Activated T-helper 17 cell treated with anti-CD3 and anti-CD28 coated beads, Interleukin-2, amount 50 U/mL, for 72 hours (primary cell): ENCODE results near the gene FARP2. TPM values are rescaled to one million over a fixed set of nuclear protein-coding genes. Genes with fewer than 3 reads are reported as not detected.
"Not testable (repeated sequence)": the region's sequence is repeated elsewhere in the genome, so short reads cannot be mapped to it uniquely, and the experiment has no call there.

Source experiments
- ATAC-seq: fragments of 150-1000 bp; cut with Tn5 transposase; replicated peaks from 2 replicates; pipeline ENCODE4 v1.10.0; 2021; ENCODE audit warnings: mild to moderate bottlenecking, moderate library complexity
- H3K27ac Mint-ChIP-seq: one replicate; pipeline ENCODE4 v1.8.0; 2022; ENCODE audit warnings: mixed read lengths
- H3K27me3 Mint-ChIP-seq: one replicate; pipeline ENCODE4 v1.8.0; 2022; ENCODE audit warnings: mixed read lengths
- H3K36me3 Mint-ChIP-seq: one replicate; pipeline ENCODE4 v1.8.0; 2022; ENCODE audit warnings: low read depth, mild to moderate bottlenecking, mixed read lengths
- H3K4me1 Mint-ChIP-seq: one replicate; pipeline ENCODE4 v1.8.0; 2022; ENCODE audit warnings: mixed read lengths
- H3K4me3 Mint-ChIP-seq: one replicate; pipeline ENCODE4 v1.8.0; 2022; ENCODE audit warnings: mild to moderate bottlenecking, mixed read lengths
- H3K9me3 Mint-ChIP-seq: one replicate; pipeline ENCODE4 v1.8.0; 2022; ENCODE audit warnings: mixed read lengths
- total RNA-seq, 2 donors: library from RNA; stranded (reverse); gene quantifications; one replicate each; pipeline ENCODE4 v1.2.3, GENCODE V29; 2022

Gene FARP2
- total RNA-seq, 2 donors from 2014 or later: 26.1 to 33.1 TPM

DNA sequence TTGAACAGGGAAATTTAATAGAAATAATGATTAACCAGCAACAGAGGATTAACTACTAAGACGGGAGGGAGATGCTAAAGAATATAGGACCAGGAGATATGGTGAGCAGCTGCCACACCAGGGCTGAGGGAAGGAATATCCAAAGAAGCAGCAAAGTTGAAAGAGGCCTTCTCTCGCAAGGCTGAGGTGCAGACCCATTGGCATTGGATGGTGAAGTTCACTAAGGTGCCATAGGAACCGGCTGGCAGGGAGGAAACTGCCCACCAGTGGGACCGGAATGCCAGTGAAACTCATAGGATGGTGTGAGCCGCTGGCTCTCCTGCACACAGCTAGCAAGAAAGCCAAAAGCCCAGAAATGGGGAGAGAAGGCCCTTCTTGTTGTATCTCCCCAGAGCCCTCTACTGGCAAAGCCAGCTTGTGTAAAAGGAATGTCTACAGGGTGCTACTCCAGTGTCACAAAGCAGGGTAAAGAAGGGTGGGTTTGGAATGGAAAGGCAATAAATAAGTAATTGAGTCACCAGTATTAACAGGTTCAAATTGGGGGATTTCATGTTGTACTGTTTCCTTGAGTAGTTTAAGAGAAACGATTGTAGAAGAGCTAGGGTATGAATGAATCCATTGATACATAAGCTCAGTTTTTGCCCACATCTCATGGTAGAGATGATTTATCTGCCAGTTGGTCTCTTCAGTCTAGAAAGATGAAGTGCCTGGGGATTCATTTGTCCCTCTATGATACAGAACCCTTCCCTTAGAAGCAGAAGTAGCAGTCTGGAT lies 36.0 kb downstream of the FARP2 start:
- H3K27me3 Mint-ChIP-seq: no peaks in the 10 kb centered on the region
- H3K4me3 Mint-ChIP-seq: no peak overlapping the region
- ATAC-seq: no peak
- H3K9me3 Mint-ChIP-seq: no peaks in the 10 kb centered on the region
- peaks cover 16% of the 10 kb centered on the region for H3K4me1 Mint-ChIP-seq
- H3K36me3 Mint-ChIP-seq: peaks cover 17% of the 10 kb centered on the region
- H3K27ac Mint-ChIP-seq: no peak overlapping the region

DNA sequence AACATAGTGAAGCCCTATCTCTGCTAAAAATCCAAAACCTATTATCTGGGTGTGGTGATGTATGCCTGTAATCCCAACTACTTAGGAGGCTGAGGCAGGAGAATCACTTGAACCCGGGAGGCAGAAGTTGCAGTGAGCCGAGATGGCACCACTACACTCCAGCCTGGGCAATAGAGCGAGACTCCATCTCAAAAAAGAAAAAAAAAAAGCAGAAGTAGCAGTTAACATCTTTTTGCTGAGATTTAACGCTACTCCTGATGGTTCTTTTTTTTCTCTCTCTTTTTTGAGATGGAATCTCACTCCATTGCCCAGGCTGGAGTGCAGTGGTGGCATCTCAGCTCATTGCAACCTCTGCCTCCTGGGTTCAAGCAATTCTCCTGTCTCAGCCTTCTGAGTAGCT lies 36.7 kb downstream of the FARP2 start:
- H3K9me3 Mint-ChIP-seq, H3K27me3 Mint-ChIP-seq, H3K27ac Mint-ChIP-seq, H3K4me3 Mint-ChIP-seq, ATAC-seq: not testable (repeated sequence)
- Mint-ChIP-seq H3K36me3 (peaks cover 17% of the 10 kb centered on the region), H3K4me1 (peaks cover 16% of the 10 kb centered on the region)

DNA sequence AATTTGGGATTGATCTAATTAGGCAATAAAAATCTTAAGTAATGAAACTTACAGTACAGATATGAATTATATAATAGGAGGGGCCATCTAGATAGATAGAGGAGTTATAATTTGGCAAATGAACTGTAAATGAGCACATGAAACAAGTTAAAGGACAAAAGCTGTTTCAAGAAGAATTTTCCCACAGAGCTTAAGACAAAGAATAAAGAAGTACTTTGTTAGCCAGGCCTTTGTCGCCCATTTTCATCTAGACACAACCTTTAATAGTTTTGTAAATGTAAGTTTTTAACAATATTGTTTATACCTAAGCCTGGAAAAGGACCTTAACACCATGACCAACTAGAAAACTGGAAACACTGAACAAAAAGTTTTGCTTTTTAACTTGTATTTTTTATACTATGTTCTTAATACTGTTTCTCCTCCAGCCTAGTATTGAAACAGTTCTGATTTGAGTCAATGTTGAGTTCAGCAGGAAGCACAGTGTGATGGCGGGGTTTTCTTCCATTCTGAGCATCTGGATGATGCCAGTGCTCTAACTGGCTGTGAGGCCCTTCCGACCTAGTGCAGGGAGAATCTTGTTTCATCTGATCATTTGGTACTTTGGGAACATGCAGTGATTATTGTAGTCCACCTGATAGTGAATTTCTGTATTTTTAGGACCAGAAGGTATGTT lies 37.6 kb downstream of the FARP2 start:
- H3K36me3 Mint-ChIP-seq: peaks cover 17% of the 10 kb centered on the region
- H3K9me3 Mint-ChIP-seq: no peaks in the 10 kb centered on the region
- no peaks in the 10 kb centered on the region for H3K27me3 Mint-ChIP-seq
- H3K4me3 Mint-ChIP-seq: no peak overlapping the region
- peaks cover 16% of the 10 kb centered on the region for H3K4me1 Mint-ChIP-seq
- ATAC-seq: peak; percentile 69
- no peak overlapping the region for H3K27ac Mint-ChIP-seq

DNA sequence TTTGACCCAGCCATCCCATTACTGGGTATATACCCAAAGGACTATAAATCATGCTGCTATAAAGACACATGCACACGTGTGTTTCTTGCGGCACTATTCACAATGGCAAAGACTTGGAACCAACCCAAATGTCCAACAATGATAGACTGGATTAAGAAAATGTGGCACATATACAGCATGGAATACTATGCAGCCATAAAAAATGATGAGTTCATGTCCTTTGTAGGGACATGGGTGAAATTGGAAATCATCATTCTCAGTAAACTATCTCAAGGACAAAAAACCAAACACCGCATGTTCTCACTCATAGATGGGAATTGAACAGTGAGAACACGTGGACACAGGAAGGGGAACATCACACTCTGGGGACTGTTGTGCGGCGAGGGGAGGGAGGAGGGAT lies 40.7 kb downstream of the FARP2 start:
- H3K27me3 Mint-ChIP-seq, H3K27ac Mint-ChIP-seq, ATAC-seq, H3K4me3 Mint-ChIP-seq, H3K4me1 Mint-ChIP-seq, H3K9me3 Mint-ChIP-seq: not testable (repeated sequence)
- peaks cover 17% of the 10 kb centered on the region for H3K36me3 Mint-ChIP-seq

DNA sequence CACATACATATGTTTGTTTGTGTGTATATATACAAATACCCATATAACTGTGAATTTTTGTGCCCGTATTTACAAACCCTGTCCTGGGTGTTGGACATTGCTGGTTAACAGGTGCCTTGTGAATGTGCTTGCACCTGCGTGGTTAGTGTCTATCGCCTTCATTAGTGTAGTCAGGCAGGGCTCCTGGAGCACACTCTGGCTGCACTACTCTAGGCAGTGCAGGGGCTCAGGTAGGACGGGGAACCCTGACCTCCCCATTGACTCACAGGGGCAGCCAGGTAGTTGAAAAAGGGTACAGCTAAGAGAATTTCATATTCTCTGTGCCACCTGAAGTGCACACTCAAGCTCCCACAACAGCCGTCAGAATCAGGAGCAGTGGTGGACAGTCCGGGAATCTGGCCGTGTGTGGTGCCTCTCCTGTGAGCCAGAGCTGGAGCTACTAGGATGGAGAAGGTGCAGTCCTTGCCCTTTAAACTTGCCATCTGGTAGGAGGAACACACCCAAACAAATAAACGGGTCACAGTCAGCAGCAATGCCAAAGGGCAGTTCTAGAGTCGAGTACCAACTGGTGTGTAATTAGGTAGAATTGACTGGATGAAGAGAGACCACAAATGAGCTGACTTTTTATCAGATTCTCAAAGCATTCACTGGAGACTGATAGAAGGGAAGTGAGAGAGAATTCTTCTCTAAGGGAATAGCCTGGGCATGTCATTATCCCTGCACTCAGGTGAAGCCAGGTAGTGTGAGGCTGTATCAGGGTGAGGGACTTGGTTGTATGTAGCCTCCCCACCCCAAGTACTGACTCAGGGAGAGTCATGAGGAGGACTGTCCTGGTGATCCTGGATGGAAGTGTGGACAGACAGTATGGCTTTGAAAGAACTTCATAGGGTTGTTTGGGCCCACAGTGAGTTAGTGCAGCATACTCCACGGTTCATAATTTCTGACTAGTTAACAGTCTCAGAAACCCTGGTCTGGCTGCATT lies 44.1 kb downstream of the FARP2 start:
- H3K9me3 Mint-ChIP-seq: no peaks in the 10 kb centered on the region
- no peaks in the 10 kb centered on the region for H3K4me1 Mint-ChIP-seq
- H3K27ac Mint-ChIP-seq: no peak overlapping the region
- no peak overlapping the region for H3K4me3 Mint-ChIP-seq
- H3K36me3 Mint-ChIP-seq: peaks cover 7% of the 10 kb centered on the region
- H3K27me3 Mint-ChIP-seq: no peaks in the 10 kb centered on the region
- no peak for ATAC-seq

DNA sequence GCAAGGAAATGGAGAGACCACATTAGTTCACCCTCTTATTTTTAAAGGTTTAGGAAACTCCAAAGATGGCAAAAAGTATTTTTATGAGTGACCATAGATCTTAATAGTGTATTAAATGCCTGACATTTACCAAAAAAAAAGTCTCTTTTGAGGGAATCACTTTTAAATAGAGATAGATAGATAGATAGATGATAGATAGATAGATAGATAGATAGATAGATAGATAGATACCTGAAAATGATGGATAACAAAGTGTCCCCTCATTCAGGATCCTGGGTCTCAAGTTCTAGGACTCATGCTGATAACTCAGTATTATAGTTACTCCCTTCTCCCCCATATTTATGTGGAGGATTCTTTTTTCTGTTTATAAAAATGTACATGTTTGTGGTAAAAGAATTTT lies 52.8 kb downstream of the FARP2 start:
- no peaks in the 10 kb centered on the region for H3K4me1 Mint-ChIP-seq
- no peak for ATAC-seq
- H3K27me3 Mint-ChIP-seq: no peaks in the 10 kb centered on the region
- H3K4me3 Mint-ChIP-seq: no peak overlapping the region
- H3K9me3 Mint-ChIP-seq: no peaks in the 10 kb centered on the region
- no peak overlapping the region for H3K27ac Mint-ChIP-seq
- peaks cover 50% of the 10 kb centered on the region for H3K36me3 Mint-ChIP-seq

DNA sequence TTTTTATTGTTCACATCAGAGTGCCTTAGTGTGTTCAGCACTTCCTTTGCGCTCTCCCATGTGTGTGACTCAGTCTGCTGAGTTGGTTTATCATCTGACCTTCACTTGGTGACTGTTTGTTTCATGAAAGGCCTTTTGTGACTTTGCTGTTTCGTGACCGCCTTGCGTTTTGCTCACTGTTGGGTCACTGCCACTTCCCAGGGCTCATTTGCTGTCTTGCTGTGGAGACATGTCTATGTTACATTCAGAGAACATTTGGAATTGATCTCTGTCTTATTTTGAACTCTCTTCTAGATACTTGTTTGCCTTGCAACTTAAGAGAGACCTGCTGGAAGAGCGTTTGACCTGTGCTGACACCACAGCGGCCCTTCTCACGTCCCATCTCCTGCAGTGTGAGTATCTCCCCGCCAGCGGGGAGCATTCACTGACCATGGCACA lies 54.7 kb downstream of the FARP2 start:
- Mint-ChIP-seq H3K4me1 (no peaks in the 10 kb centered on the region), H3K27ac (no peak overlapping the region), H3K36me3 (peaks cover 68% of the 10 kb centered on the region), H3K4me3 (no peak overlapping the region), H3K27me3 (no peaks in the 10 kb centered on the region), H3K9me3 (no peaks in the 10 kb centered on the region)
- no peak for ATAC-seq

DNA sequence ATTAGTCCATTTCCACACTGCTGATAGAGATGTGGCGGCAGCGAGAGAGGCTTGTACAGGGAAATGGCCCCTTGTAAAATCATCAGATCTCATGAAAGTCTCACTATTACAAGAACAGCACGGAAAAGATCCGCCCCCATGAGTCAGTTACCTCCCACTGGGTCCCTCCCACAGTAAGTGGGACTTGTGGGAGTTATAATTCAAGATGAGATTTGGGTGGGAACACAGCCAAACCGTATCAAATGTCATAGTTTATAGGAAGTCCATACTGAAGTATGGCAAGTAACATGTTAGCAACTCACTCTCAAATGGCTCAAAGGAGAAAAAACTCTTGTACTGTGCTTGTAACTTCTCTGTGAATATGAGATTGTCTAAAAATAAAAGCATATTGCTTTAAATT lies 56.1 kb downstream of the FARP2 start:
- H3K4me1 Mint-ChIP-seq: no peaks in the 10 kb centered on the region
- no peak overlapping the region for H3K4me3 Mint-ChIP-seq
- no peaks in the 10 kb centered on the region for H3K27me3 Mint-ChIP-seq
- ATAC-seq: no peak
- no peak overlapping the region for H3K27ac Mint-ChIP-seq
- no peaks in the 10 kb centered on the region for H3K9me3 Mint-ChIP-seq
- H3K36me3 Mint-ChIP-seq: peaks cover 77% of the 10 kb centered on the region

DNA sequence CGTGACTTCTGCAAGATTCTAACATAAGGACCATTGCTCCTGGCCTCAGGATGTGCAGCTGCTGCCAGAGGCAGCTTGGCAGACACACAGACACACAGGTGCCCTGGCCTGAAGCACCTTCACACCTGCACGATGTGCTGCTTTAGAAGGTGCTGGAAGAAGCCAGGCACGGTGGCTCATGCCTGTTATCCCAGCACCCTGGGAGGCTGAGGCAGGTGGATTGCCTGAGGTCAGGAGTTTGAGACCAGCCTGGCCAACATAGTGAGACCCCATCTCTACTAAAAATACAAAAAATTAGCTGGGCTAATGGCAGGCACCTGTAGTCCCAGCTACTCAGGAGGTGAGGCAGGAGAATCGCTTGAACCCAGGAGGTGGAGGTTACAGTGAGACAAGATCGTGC lies 57.4 kb downstream of the FARP2 start:
- H3K36me3 Mint-ChIP-seq: peaks cover 78% of the 10 kb centered on the region
- H3K4me3 Mint-ChIP-seq, ATAC-seq, H3K27ac Mint-ChIP-seq, H3K4me1 Mint-ChIP-seq, H3K9me3 Mint-ChIP-seq, H3K27me3 Mint-ChIP-seq: not testable (repeated sequence)

DNA sequence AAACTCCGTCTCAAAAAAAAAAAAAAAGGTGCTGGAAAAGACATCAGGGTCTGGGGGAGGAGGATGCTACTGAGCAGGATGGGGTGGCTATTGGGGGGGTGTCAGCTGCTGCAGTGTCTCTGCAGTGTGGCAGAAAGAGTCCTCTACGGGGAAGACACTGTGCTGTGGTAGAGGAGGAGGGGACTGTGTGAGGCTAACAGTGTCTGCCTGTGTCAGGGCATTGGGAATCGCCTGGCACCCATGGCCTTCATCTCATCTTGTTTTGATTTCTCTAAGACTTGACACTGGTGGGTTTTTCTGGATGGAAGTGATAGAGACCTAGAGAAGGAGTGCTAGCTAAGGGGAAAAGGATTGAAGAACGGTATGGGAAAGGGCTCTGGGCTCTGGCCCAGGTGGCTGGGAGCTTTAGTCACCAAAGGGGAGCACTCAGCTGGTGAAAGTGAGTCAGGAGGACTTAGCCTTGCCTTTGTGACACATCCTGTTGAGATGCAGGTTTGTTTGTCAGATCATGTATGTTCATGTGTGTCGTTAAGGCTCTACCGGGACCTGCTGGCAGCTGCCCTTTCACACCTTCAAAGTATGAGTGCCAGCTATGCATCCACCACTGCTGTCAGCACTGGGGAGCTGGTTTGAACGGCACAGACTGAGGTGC lies 58.0 kb downstream of the FARP2 start:
- Mint-ChIP-seq H3K27me3 (no peaks in the 10 kb centered on the region), H3K27ac (peak overlapping the region; percentile 9), H3K4me3 (no peak overlapping the region), H3K9me3 (no peaks in the 10 kb centered on the region), H3K4me1 (no peaks in the 10 kb centered on the region), H3K36me3 (peaks cover 83% of the 10 kb centered on the region)
- ATAC-seq: no peak

DNA sequence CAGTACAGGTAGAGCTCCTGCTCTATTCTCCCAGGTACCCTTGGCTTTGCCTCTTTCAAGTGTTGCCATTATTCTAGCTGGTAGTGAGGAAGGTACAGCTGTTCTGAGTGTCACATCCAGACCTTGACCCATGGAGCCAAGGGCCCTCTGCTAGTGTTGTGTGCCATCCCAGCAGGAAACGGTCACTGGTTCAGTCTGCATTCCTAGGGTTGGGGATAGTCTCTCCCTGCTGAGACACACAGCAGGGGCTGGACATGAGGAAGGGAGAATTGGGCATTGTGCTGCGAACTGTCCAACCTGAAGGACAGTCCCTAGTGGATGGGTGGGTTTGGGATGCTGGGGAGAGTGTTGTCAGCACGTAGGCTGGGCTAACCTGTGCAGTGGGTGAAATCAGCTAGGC lies 59.1 kb downstream of the FARP2 start:
- Mint-ChIP-seq H3K27me3 (no peaks in the 10 kb centered on the region), H3K4me3 (no peak overlapping the region), H3K36me3 (peaks cover 91% of the 10 kb centered on the region), H3K9me3 (no peaks in the 10 kb centered on the region), H3K27ac (no peak overlapping the region), H3K4me1 (no peaks in the 10 kb centered on the region)
- no peak for ATAC-seq

DNA sequence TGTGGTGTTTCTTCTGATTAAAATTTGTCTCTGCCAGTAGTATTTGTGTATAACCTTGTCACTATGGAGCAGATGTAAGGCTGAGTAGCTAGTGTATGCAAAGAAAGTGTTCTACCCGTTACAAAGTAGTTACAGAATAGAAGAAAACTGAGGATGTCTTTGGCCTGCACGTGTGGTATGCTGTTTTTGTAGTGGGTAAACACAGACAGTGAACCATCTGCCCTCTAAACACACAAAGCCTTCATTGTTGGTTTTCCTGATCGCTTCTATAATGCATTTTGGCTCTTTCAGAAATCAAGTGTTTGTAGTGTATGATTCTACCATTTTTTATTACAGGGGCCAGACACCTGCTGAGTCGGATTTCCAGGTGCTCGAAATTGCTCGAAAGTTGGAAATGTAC lies 61.5 kb downstream of the FARP2 start:
- H3K27ac Mint-ChIP-seq: no peak overlapping the region
- H3K27me3 Mint-ChIP-seq: no peaks in the 10 kb centered on the region
- no peak overlapping the region for H3K4me3 Mint-ChIP-seq
- ATAC-seq: no peak
- H3K9me3 Mint-ChIP-seq: peaks cover 4% of the 10 kb centered on the region
- no peaks in the 10 kb centered on the region for H3K4me1 Mint-ChIP-seq
- peaks cover 84% of the 10 kb centered on the region for H3K36me3 Mint-ChIP-seq

DNA sequence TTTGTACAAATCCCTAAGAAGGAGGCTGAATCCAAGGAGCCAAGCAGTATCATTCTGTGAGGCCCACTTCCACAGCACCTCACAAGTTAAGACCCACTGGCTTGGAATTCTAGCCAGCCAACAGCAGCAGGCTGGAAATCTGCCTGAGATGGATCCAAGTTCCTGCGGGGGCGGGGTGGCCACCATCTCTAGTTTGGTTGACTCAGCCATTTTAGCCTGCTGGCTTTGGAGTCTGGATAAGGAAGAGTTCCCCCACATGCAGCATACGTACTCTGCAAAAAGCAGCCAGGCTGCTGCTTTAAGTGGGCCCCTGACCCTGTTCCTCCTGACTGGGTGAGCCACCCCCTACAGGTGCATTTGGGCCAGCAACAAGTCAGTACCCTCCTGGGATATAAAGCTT lies 65.2 kb downstream of the FARP2 start:
- H3K9me3 Mint-ChIP-seq: peaks cover 16% of the 10 kb centered on the region
- ATAC-seq: no peak
- H3K27ac Mint-ChIP-seq: no peak overlapping the region
- H3K4me3 Mint-ChIP-seq: no peak overlapping the region
- peaks cover 53% of the 10 kb centered on the region for H3K36me3 Mint-ChIP-seq
- no peaks in the 10 kb centered on the region for H3K27me3 Mint-ChIP-seq
- no peaks in the 10 kb centered on the region for H3K4me1 Mint-ChIP-seq

DNA sequence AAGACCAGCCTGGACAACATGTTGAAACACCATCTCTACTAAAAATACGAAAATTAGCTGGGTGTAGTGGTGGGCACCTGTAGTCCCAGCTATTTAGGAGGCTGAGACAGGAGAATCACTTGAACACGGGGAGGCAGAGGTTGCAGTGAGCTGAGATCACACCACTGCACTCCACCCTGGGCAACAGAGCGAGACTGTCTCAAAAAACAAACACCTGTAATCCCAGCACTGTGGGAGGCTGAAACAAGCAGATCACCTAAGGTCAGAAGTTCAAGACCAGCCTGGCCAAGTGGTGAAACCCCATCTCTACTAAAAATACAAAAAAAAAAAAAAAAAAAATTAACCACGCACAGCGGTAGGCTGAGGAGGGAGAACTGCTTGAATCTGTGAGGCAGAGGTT lies 65.9 kb downstream of the FARP2 start:
- H3K4me1 Mint-ChIP-seq, H3K4me3 Mint-ChIP-seq, H3K27ac Mint-ChIP-seq, H3K27me3 Mint-ChIP-seq, ATAC-seq: not testable (repeated sequence)
- Mint-ChIP-seq H3K9me3 (peaks cover 16% of the 10 kb centered on the region), H3K36me3 (peaks cover 46% of the 10 kb centered on the region)
